Bronchus fibroblast of lung (primary cell): ENCODE measurements around the gene FAM185A. TPM values are rescaled to one million over a fixed set of nuclear protein-coding genes. Genes with fewer than 3 reads are reported as not detected.

Source experiments
- total RNA-seq: library from RNA; depleted of rRNA; stranded (reverse); fragments of >200 nt; gene quantifications from 2 replicates; pipeline ENCODE4 v1.2.3, GENCODE V29; 2015

FAM185A gene
- total RNA-seq: 5.5 and 6.2 TPM in 2 replicates

DNA sequence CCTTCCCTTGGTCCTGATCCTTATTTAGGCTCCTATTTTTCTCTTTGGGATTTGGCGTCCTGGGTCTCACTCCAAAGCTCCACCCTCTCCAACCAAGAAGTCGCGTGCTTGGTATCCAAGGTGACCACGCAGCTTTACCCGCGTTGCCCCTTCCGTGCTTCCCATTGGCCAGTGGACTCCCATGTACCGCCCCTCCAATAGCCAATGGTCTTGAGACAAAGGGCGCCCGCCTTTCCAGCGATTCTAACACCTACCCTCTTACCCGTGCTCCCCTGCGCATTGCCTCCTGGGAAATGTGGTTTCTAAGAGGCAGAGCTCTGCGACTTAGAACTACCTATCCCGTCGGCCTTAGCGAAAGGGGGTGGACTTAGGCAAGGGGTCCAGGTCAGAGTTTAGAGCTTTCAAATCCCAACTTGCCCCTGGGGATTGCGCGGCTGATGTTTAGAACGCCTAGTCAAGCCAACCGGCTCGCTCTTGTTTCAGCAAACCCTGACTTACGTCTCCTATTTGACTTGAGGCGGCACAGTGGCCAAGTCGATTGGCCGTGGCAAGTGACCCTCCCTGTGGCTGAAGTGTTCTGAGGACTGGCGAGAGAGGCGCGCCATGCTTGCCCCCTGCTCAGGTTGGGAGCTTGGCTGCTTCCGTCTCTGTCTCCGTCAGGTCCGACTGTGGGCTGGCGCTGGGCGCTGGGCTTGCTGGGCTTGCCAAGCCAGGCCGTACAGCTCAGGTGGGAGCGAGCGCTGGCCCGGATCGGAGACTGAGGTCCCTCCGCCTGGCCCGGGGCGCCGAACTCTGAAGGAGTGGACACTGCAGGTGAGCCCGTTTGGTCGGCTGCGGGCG is at the start of gene FAM185A:
Gene FAM185A, plus strand, starts transcription at position 395 of the 840 bp plus-strand sequence. Its CDS starts 209 bp downstream, at position 604.

Other genes starting within 250 kb of the FAM185A start
- 0.50 and 0.59 TPM in 2 replicates for gene RASA4B, start 231.2 kb upstream of the FAM185A start, total RNA-seq
- 0.34 and 0.45 TPM in 2 replicates for gene UPK3BL2, start 205.3 kb upstream of the FAM185A start, total RNA-seq
- not detected in 2 replicates for gene SPDYE2, start 197.8 kb upstream of the FAM185A start, total RNA-seq
- gene POLR2J3, start 176.4 kb upstream of the FAM185A start, total RNA-seq: 7.4 and 14.3 TPM in 2 replicates
- 1.3 and 2.4 TPM in 2 replicates for gene RASA4, start 132.2 kb upstream of the FAM185A start, total RNA-seq
- gene UPK3BL1, start 106.2 kb upstream of the FAM185A start, total RNA-seq: 8.7 and 11.3 TPM in 2 replicates
- not detected in 2 replicates for gene SPDYE2B, start 98.7 kb upstream of the FAM185A start, total RNA-seq
- 0.17 and 0.30 TPM in 2 replicates for gene POLR2J2, start 77.3 kb upstream of the FAM185A start, total RNA-seq
- 75.3 and 76.6 TPM in 2 replicates for gene LRRC17, start 164.0 kb downstream of the FAM185A start, total RNA-seq